Natural killer cell (primary cell): Measurements from ENCODE around the gene ZNF107. TPM values are rescaled to one million over a fixed set of nuclear protein-coding genes. Genes with fewer than 3 reads are reported as not detected.

ENCODE experiments used
- ATAC-seq, 3 donors: fragments of 150-1000 bp in 2 of 3; fragments of 200-7000 bp in 1 of 3; cut with Tn5 transposase; 1 replicate in 1 of 3; 2 replicates in 2 of 3; pipeline ENCODE4 v1.10.0; 2021; ENCODE audit warnings: mild to moderate bottlenecking in 2 of 3, moderate library complexity in 2 of 3
- DNase-seq, 2 donors: peaks; one replicate each; pipeline versions ENCODE4 v3.0.0 to v3.0.0-alpha.2; 2013 to 2021; ENCODE audit warnings: mixed read lengths in 1 of 2
- H3K27ac ChIP-seq: one replicate; pipeline ENCODE4 v1.5.1; 2013; ENCODE audit warnings: mild to moderate bottlenecking, low read length
- H3K27me3 ChIP-seq: one replicate; pipeline ENCODE4 v1.6.1; 2013; ENCODE audit warnings: low read length; ENCODE audit not compliant: control insufficient read depth, insufficient read depth
- H3K36me3 ChIP-seq: one replicate; pipeline ENCODE4 v1.6.1; 2013; ENCODE audit warnings: low read length; ENCODE audit not compliant: control insufficient read depth, insufficient read depth
- H3K4me1 ChIP-seq: one replicate; pipeline ENCODE4 v1.6.1; 2013; ENCODE audit warnings: low read length; ENCODE audit not compliant: control insufficient read depth, insufficient read depth
- H3K4me3 ChIP-seq: one replicate; pipeline ENCODE4 v1.5.1; 2013; ENCODE audit warnings: low read length
- H3K9me3 ChIP-seq: one replicate; pipeline ENCODE4 v1.6.1; 2013; ENCODE audit warnings: low read length; ENCODE audit not compliant: control insufficient read depth, insufficient read depth
- H3K27ac Mint-ChIP-seq, 2 donors: one replicate each; pipeline ENCODE4 v1.8.0; 2022; ENCODE audit warnings: mild to moderate bottlenecking in 2 of 2, mixed read lengths in 2 of 2, moderate library complexity in 1 of 2
- H3K27me3 Mint-ChIP-seq, 2 donors: one replicate each; pipeline ENCODE4 v1.8.0; 2022; ENCODE audit warnings: low read depth in 2 of 2, mixed read lengths in 2 of 2
- H3K36me3 Mint-ChIP-seq: one replicate; pipeline ENCODE4 v1.8.0; 2022; ENCODE audit warnings: mixed read lengths
- H3K4me1 Mint-ChIP-seq, 2 donors: one replicate each; pipeline ENCODE4 v1.8.0; 2022; ENCODE audit warnings: mixed read lengths in 2 of 2
- H3K4me3 Mint-ChIP-seq: one replicate; pipeline ENCODE4 v1.8.0; 2022; ENCODE audit warnings: mild to moderate bottlenecking, moderate library complexity, mixed read lengths
- H3K9me3 Mint-ChIP-seq, 2 donors: one replicate each; pipeline ENCODE4 v1.8.0; 2022; ENCODE audit warnings: mixed read lengths in 2 of 2
- CTCF ChIP-seq: fragments of 200-600 bp; IDR thresholded peaks from one replicate; pipeline ENCODE4 v1.8.0; 2022; ENCODE audit warnings: antibody characterized with exemption
- WGBS: methylation state at CpG from one replicate; pipeline ENCODE4 v1.1.7; 2013; ENCODE audit warnings: missing lambda C conversion rate; ENCODE audit not compliant: insufficient coverage; 5-methylcytosine and 5-hydroxymethylcytosine counted together
- intact Hi-C: fragments of 100-400 bp; cut with micrococcal nuclease; formaldehyde crosslinking; loops from one replicate; pipeline ENCODE4 v1.14.2; 2022
- total RNA-seq, 4 donors: library from RNA; stranded (reverse); fragments of 120-200 nt in 1 of 4; gene quantifications; one replicate each; pipeline versions ENCODE4 v1.2.3 to v1.2.4, GENCODE V29; 2013 to 2022

Gene ZNF107
- total RNA-seq, 3 donors from 2014 or later (not counting 1 experiment from before 2014, with no cell fraction given) = 10.3 to 13.3 (median 10.4) TPM

GRCh38 chr7:64666663-64667050, 724 bp downstream of the ZNF107 start:
- Mint-ChIP-seq H3K27ac (peak overlapping the region; percentile 90 to 93), H3K4me3 (peak overlapping the region; percentile 97), H3K4me1 (peaks cover 34 to 49% of the 10 kb centered on the region in 2 donors), H3K27me3 (no peaks in the 10 kb centered on the region), H3K9me3 (no peaks in the 10 kb centered on the region), H3K36me3 (peaks cover 15% of the 10 kb centered on the region)
- intact Hi-C loops = loop anchor here (1.0 to 2.0 kb wide), 4 partner anchors 104 to 740 kb away; partner anchors contain the start of genes ZNF138 and ZNF680
- no peaks in the 10 kb centered on the region for H3K27me3 ChIP-seq
- no peaks in the 10 kb centered on the region for H3K9me3 ChIP-seq
- no peak for TF ChIP-seq CTCF
- peaks cover 13% of the 10 kb centered on the region for H3K4me1 ChIP-seq
- 66% methylated on average over 2 of the region's 2 CpGs for WGBS
- DNase-seq (peak in 1 of 2 donors; percentile 47), ATAC-seq (no peak)
- H3K27ac ChIP-seq = peak overlapping the region; percentile 93
- peaks cover 9% of the 10 kb centered on the region for H3K36me3 ChIP-seq
- peak overlapping the region; percentile 95 for H3K4me3 ChIP-seq

GRCh38 chr7:64667311-64667710, 1.4 kb downstream of the ZNF107 start:
- H3K27ac ChIP-seq = no peak overlapping the region
- H3K27me3 Mint-ChIP-seq = no peaks in the 10 kb centered on the region
- intact Hi-C loops = loop anchor here (2.0 kb wide), 1 partner anchor 105 kb away; the partner anchor contains the start of gene ZNF680
- peak overlapping the region; percentile 90 to 93 for H3K27ac Mint-ChIP-seq
- no peaks in the 10 kb centered on the region for H3K9me3 ChIP-seq
- peaks cover 34 to 55% of the 10 kb centered on the region in 2 donors for H3K4me1 Mint-ChIP-seq
- no peak for DNase-seq
- H3K27me3 ChIP-seq = no peaks in the 10 kb centered on the region
- H3K36me3 ChIP-seq = peaks cover 9% of the 10 kb centered on the region
- H3K4me1 ChIP-seq = peaks cover 13% of the 10 kb centered on the region
- peaks cover 16% of the 10 kb centered on the region for H3K36me3 Mint-ChIP-seq
- H3K4me3 ChIP-seq = no peak overlapping the region
- TF ChIP-seq CTCF = no peak
- H3K4me3 Mint-ChIP-seq = peak overlapping the region; percentile 97
- H3K9me3 Mint-ChIP-seq = no peaks in the 10 kb centered on the region
- WGBS = 90% methylated on average over 2 of the region's 2 CpGs
- no peak for ATAC-seq

- Histone ChIP-seq H3K4me3 (no peak overlapping the region), H3K36me3 (peaks cover 9% of the 10 kb centered on the region), H3K27ac (no peak overlapping the region), H3K4me1 (peaks cover 2% of the 10 kb centered on the region), H3K9me3 (no peaks in the 10 kb centered on the region), H3K27me3 (no peaks in the 10 kb centered on the region)
- Mint-ChIP-seq H3K36me3 (peaks cover 16% of the 10 kb centered on the region), H3K27me3 (no peaks in the 10 kb centered on the region), H3K4me3 (no peak overlapping the region), H3K4me1 (peaks cover 57 to 76% of the 10 kb centered on the region in 2 donors), H3K9me3 (no peaks in the 10 kb centered on the region), H3K27ac (no peak overlapping the region)
- ATAC-seq (no peak), DNase-seq (no peak)
- TF ChIP-seq CTCF = no peak
- intact Hi-C loops = no loop called here
- 94% methylated on average over 6 of the region's 8 CpGs for WGBS
These were observed 6.5 kb downstream of the ZNF107 start for GRCh38 chr7:64672414-64672813.

- H3K9me3 ChIP-seq = no peaks in the 10 kb centered on the region
- H3K27me3 ChIP-seq = no peaks in the 10 kb centered on the region
- Mint-ChIP-seq H3K27ac (peak overlapping the region in 1 of 2 donors; percentile 67), H3K4me1 (peaks cover 54 to 55% of the 10 kb centered on the region in 2 donors), H3K27me3 (no peaks in the 10 kb centered on the region), H3K9me3 (peaks cover 2% of the 10 kb centered on the region in 2 donors), H3K4me3 (no peak overlapping the region), H3K36me3 (no peaks in the 10 kb centered on the region)
- H3K36me3 ChIP-seq = peaks cover 53% of the 10 kb centered on the region
- H3K4me3 ChIP-seq = no peak overlapping the region
- no peak for TF ChIP-seq CTCF
- 98% methylated on average over 9 of the region's 9 CpGs for WGBS
- no peak overlapping the region for H3K27ac ChIP-seq
- no peak for ATAC-seq
- intact Hi-C loops = no loop called here
- no peak for DNase-seq
- H3K4me1 ChIP-seq = peaks cover 13% of the 10 kb centered on the region
These were observed 19.2 kb downstream of the ZNF107 start for GRCh38 chr7:64685091-64685490.
